Activated naive CD4-positive, alpha-beta T cell treated with anti-CD3 and anti-CD28 coated beads, Interleukin-2, amount 50 U/mL, for 72 hours (primary cell): ENCODE results near the gene PSME2. TPM values are rescaled to one million over a fixed set of nuclear protein-coding genes. Genes with fewer than 3 reads are reported as not detected.

ENCODE experiments used
- ATAC-seq, 2 donors: fragments of 150-1000 bp; cut with Tn5 transposase; 2 replicates each; pipeline ENCODE4 v1.10.0; 2021; ENCODE audit warnings: mild to moderate bottlenecking in 2 of 2, moderate library complexity in 2 of 2
- DNase-seq, 2 donors: peaks; one replicate each; pipeline ENCODE4 v3.0.0; 2021 to 2022; ENCODE audit warnings: low spot score in 2 of 2
- H3K27ac Mint-ChIP-seq, 2 donors: one replicate each; pipeline ENCODE4 v1.8.0; 2022; ENCODE audit warnings: mild to moderate bottlenecking in 2 of 2, mixed read lengths in 2 of 2
- H3K36me3 Mint-ChIP-seq, 2 donors: one replicate each; pipeline ENCODE4 v1.8.0; 2022; ENCODE audit warnings: mixed read lengths in 2 of 2
- H3K9me3 Mint-ChIP-seq, 2 donors: one replicate each; pipeline ENCODE4 v1.8.0; 2022; ENCODE audit warnings: mixed read lengths in 2 of 2
- total RNA-seq, 2 donors: library from RNA; stranded (reverse); gene quantifications; one replicate each; pipeline ENCODE4 v1.2.3, GENCODE V29; 2022

The PSME2 gene
- total RNA-seq, 2 donors from 2014 or later = 452 to 507 TPM

- peaks cover 24 to 34% of the 10 kb centered on the region in 2 donors for H3K36me3 Mint-ChIP-seq
- no peaks in the 10 kb centered on the region for H3K9me3 Mint-ChIP-seq
- no peak overlapping the region for H3K27ac Mint-ChIP-seq
- no peak for DNase-seq
- ATAC-seq = no peak
Observed at GRCh38 chr14:24098229-24098926, 48.0 kb downstream of the PSME2 start.

DNA sequence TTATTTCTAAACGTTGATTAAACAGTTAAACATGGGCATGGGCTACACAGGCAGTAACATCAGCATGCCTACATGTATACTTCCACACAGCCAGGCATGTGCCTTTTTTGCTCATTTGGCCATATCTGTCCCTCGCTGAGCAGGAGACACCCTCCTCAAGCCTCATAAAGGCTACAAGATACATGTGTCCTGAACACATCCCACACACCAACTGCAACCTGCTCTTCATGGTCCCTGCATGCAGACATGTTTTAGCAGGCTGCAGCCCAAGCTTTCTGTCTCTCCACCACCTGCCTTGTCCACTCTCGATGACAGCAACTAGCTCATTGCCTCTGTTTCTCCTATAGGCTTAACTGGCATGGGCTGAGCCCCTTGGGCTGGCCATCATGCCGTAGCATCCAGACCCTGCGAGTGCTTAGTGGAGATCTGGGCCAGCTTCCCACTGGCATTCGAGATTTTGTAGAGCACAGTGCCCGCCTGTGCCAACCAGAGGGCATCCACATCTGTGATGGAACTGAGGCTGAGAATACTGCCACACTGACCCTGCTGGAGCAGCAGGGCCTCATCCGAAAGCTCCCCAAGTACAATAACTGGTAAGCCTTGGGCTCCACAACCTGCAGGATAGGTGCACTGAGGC, 49.7 kb downstream of the PSME2 start:
- Mint-ChIP-seq H3K9me3 (no peaks in the 10 kb centered on the region), H3K27ac (peak overlapping the region in 1 of 2 donors; percentile 95), H3K36me3 (peaks cover 21 to 30% of the 10 kb centered on the region in 2 donors)
- DNase-seq (no peak), ATAC-seq (no peak)

DNA sequence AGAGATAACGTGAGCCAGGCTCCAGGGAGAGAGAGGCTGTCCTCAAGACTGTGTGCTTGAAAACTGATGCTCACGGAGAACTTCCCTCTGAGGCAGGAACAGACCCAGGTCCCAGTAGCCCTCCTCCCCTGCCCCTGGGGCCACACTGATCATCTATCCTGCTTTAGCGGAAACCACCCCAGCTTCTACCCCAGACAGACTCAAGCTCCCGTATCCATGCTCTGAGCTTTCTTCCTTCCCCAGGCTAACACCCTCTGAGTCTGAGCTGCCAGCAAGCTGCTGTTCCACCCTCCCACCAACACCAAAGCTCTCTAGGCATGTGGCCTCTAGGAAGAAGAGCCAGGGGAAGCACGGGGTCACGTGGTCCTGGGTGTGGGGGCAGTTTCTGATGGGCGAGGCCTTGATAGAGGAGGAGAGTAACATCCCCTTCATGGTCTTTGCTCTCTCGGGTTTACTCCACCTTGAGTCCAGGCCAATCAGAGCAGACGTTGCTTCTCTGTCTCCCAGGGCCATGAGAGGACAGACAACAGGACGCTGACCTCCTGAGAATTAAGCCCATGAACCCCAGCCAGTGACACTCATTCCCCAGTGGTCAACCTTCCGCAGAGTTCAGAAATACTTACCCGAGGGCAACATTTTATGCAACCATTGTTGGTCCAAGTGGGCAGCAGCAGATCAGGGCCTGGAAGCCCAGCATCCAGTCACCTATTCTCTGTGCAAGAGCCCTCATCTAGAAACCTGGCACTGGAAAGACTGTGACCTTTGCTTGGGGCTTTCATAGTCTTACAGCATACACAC, 50.9 kb downstream of the PSME2 start:
- ATAC-seq (peak; percentile 39 to 59), DNase-seq (peak; percentile 56 to 74)
- Mint-ChIP-seq H3K9me3 (no peaks in the 10 kb centered on the region), H3K36me3 (peaks cover 21 to 30% of the 10 kb centered on the region in 2 donors), H3K27ac (peak overlapping the region; percentile 95 to 100)

GRCh38 chr14:24094841-24095270, 51.6 kb downstream of the PSME2 start:
- peak overlapping the region; percentile 95 to 100 for H3K27ac Mint-ChIP-seq
- peaks cover 21 to 25% of the 10 kb centered on the region in 2 donors for H3K36me3 Mint-ChIP-seq
- no peak for ATAC-seq
- H3K9me3 Mint-ChIP-seq = no peaks in the 10 kb centered on the region
- no peak for DNase-seq

- DNase-seq = peak; percentile 81 to 87
- H3K36me3 Mint-ChIP-seq = peaks cover 21 to 24% of the 10 kb centered on the region in 2 donors
- peak within 1 kb of the TSS; percentile 95 to 100 for H3K27ac Mint-ChIP-seq
- no peaks in the 10 kb centered on the region for H3K9me3 Mint-ChIP-seq
- ATAC-seq = peak; percentile 84 to 89
Observed at GRCh38 chr14:24093901-24094840, 52.2 kb downstream of the PSME2 start, which contains the start of gene PCK2. TSS of gene PCK2 (plus strand) at chr14:24094311. CDS start at chr14:24094406, 95 bp downstream.

Other genes starting within 250 kb of the PSME2 start
- 10 to 100 TPM; 14.8 to 17.6 TPM for gene DHRS4, start 192.8 kb downstream of the PSME2 start, total RNA-seq
- gene DHRS4L2, start 157.7 kb downstream of the PSME2 start, total RNA-seq = 10 to 100 TPM; 13.5 to 22.1 TPM
- gene CARMIL3, start 94.6 kb downstream of the PSME2 start, total RNA-seq = 1 to 10 TPM; 2.1 to 6.7 TPM
- under 1 TPM in 1 of 2 donors, not detected in 1; 0.14 TPM for gene CPNE6, start 75.0 kb downstream of the PSME2 start, total RNA-seq
- gene PCK2, start 52.3 kb downstream of the PSME2 start, total RNA-seq = 10 to 100 TPM; 40.9 to 89.2 TPM
- 100 to 1,000 TPM in 1 of 2 donors, 10 to 100 TPM in 1; 66.7 to 146 TPM for gene DCAF11, start 31.8 kb downstream of the PSME2 start, total RNA-seq
- 1 to 10 TPM; 2.9 to 4.8 TPM for gene NRL, start 31.7 kb downstream of the PSME2 start, total RNA-seq
- 1 to 10 TPM in 1 of 2 donors, under 1 TPM in 1; 0.49 to 2.2 TPM for gene FITM1, start 16.0 kb downstream of the PSME2 start, total RNA-seq
- gene PSME1, start 10.4 kb downstream of the PSME2 start, total RNA-seq = 100 to 1,000 TPM; 355 to 401 TPM
- gene EMC9, start 5.0 kb downstream of the PSME2 start, total RNA-seq = 10 to 100 TPM; 36.8 to 64.2 TPM
- 10 to 100 TPM; 81.5 to 90.7 TPM for gene RNF31, start 888 bp upstream of the PSME2 start, total RNA-seq
- 100 to 1,000 TPM; 183 to 227 TPM for gene IRF9, start 14.7 kb upstream of the PSME2 start, total RNA-seq
- 10 to 100 TPM; 36.4 to 48.7 TPM for gene REC8, start 25.5 kb upstream of the PSME2 start, total RNA-seq
- gene IPO4, start 42.2 kb upstream of the PSME2 start, total RNA-seq = 10 to 100 TPM; 37.5 to 67.6 TPM
- gene TM9SF1, start 48.8 kb upstream of the PSME2 start, total RNA-seq = 10 to 100 TPM; 24.6 to 29.3 TPM
- gene TSSK4, start 59.1 kb upstream of the PSME2 start, total RNA-seq = under 1 TPM; 0.27 to 0.41 TPM
- 10 to 100 TPM; 69.2 to 74.2 TPM for gene CHMP4A, start 66.9 kb upstream of the PSME2 start, total RNA-seq
- gene MDP1, start 69.5 kb upstream of the PSME2 start, total RNA-seq = 1 to 10 TPM; 5.5 to 7.4 TPM
- gene NEDD8, start 85.8 kb upstream of the PSME2 start, total RNA-seq = 100 to 1,000 TPM; 172 to 210 TPM
- 100 to 1,000 TPM in 1 of 2 donors, 10 to 100 TPM in 1; 62.6 to 106 TPM for gene GMPR2, start 86.3 kb upstream of the PSME2 start, total RNA-seq
- gene TINF2, start 96.0 kb upstream of the PSME2 start, total RNA-seq = 100 to 1,000 TPM in 1 of 2 donors, 10 to 100 TPM in 1; 80.0 to 101 TPM
- 10 to 100 TPM in 1 of 2 donors, 1 to 10 TPM in 1; 7.9 to 31.6 TPM for gene TGM1, start 116.6 kb upstream of the PSME2 start, total RNA-seq
- gene RABGGTA, start 125.0 kb upstream of the PSME2 start, total RNA-seq = 10 to 100 TPM; 58.6 to 67.0 TPM
- gene DHRS1, start 153.2 kb upstream of the PSME2 start, total RNA-seq = 10 to 100 TPM; 13.3 to 17.7 TPM
- 10 to 100 TPM; 30.5 TPM for gene NOP9, start 153.2 kb upstream of the PSME2 start, total RNA-seq
- 10 to 100 TPM in 1 of 2 donors, 1 to 10 TPM in 1; 6.9 to 17.0 TPM for gene CIDEB, start 161.4 kb upstream of the PSME2 start, total RNA-seq
- gene LTB4R2, start 163.5 kb upstream of the PSME2 start, total RNA-seq = 10 to 100 TPM; 13.7 to 16.2 TPM
- 10 to 100 TPM; 14.0 to 15.8 TPM for gene LTB4R, start 164.9 kb upstream of the PSME2 start, total RNA-seq
- 1 to 10 TPM; 2.1 to 5.7 TPM for gene ADCY4, start 188.5 kb upstream of the PSME2 start, total RNA-seq
- 10 to 100 TPM; 11.1 to 11.8 TPM for gene RIPK3, start 193.4 kb upstream of the PSME2 start, total RNA-seq
- 1 to 10 TPM in 1 of 2 donors, under 1 TPM in 1; 0.27 to 1.7 TPM for gene NFATC4, start 221.6 kb upstream of the PSME2 start, total RNA-seq